Measurements from ENCODE around the gene GALNT10. TPM values are rescaled to one million over a fixed set of nuclear protein-coding genes. Genes with fewer than 3 reads are reported as not detected.

GALNT10 gene
- total and polyA plus RNA-seq, 9 of the 15 experiments (the other 6 are each of a cell fraction or from before 2014, with no cell fraction given): 4.6 to 37.1 (median 13.3) TPM

DNA sequence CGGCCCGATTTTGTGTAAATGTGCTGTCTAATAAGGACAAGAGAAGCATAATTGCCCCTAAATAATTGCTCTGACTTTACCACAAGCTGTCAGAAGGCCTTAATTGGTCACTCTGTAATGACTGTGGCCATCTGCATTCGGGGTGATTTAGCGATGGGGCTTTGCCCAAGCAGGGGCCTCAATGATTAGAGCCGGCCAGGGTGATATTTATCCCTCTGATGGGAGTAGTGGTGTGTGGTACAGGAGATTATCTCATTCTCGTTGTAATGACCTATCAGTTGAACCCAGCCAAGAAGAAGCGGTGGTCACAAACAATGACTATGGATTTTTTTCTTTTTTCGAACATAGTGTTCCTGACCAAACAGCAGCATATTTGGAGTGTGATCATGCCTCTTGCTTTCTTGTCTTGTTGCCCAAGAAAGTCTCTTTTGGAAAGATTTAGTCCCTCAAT is 183.2 kb downstream of the GALNT10 start (continued):
- no peak for TF ChIP-seq ERF (CRISPR knock-in tag; IDR thresholded peaks at IDR 0.05)
- 0 out of 2 replicates have a peak, but pooled peaks have one; percentile 31 for TF ChIP-seq FOXP1 (CRISPR knock-in tag; IDR thresholded peaks at IDR 0.05)
- TF ChIP-seq, protein P1, sequence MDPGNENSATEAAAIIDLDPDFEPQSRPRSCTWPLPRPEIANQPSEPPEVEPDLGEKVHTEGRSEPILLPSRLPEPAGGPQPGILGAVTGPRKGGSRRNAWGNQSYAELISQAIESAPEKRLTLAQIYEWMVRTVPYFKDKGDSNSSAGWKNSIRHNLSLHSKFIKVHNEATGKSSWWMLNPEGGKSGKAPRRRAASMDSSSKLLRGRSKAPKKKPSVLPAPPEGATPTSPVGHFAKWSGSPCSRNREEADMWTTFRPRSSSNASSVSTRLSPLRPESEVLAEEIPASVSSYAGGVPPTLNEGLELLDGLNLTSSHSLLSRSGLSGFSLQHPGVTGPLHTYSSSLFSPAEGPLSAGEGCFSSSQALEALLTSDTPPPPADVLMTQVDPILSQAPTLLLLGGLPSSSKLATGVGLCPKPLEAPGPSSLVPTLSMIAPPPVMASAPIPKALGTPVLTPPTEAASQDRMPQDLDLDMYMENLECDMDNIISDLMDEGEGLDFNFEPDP (CRISPR knock-in tag; IDR thresholded peaks at IDR 0.05): no peak
- no peak for TF ChIP-seq CBX5 (IDR thresholded peaks at IDR 0.05; ENCODE audit: borderline replicate concordance, low read depth)
- TF ChIP-seq GATAD2B (IDR thresholded peaks at IDR 0.05; ENCODE audit: borderline replicate concordance): no peak; the same call in 1 of the 2 replicates
- peak; percentile 92 for TF ChIP-seq NFIC (IDR thresholded peaks at IDR 0.05)
- TF ChIP-seq, protein P2, sequence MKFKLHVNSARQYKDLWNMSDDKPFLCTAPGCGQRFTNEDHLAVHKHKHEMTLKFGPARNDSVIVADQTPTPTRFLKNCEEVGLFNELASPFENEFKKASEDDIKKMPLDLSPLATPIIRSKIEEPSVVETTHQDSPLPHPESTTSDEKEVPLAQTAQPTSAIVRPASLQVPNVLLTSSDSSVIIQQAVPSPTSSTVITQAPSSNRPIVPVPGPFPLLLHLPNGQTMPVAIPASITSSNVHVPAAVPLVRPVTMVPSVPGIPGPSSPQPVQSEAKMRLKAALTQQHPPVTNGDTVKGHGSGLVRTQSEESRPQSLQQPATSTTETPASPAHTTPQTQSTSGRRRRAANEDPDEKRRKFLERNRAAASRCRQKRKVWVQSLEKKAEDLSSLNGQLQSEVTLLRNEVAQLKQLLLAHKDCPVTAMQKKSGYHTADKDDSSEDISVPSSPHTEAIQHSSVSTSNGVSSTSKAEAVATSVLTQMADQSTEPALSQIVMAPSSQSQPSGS (CRISPR knock-in tag; IDR thresholded peaks at IDR 0.05): no peak
- TF ChIP-seq, protein P3, sequence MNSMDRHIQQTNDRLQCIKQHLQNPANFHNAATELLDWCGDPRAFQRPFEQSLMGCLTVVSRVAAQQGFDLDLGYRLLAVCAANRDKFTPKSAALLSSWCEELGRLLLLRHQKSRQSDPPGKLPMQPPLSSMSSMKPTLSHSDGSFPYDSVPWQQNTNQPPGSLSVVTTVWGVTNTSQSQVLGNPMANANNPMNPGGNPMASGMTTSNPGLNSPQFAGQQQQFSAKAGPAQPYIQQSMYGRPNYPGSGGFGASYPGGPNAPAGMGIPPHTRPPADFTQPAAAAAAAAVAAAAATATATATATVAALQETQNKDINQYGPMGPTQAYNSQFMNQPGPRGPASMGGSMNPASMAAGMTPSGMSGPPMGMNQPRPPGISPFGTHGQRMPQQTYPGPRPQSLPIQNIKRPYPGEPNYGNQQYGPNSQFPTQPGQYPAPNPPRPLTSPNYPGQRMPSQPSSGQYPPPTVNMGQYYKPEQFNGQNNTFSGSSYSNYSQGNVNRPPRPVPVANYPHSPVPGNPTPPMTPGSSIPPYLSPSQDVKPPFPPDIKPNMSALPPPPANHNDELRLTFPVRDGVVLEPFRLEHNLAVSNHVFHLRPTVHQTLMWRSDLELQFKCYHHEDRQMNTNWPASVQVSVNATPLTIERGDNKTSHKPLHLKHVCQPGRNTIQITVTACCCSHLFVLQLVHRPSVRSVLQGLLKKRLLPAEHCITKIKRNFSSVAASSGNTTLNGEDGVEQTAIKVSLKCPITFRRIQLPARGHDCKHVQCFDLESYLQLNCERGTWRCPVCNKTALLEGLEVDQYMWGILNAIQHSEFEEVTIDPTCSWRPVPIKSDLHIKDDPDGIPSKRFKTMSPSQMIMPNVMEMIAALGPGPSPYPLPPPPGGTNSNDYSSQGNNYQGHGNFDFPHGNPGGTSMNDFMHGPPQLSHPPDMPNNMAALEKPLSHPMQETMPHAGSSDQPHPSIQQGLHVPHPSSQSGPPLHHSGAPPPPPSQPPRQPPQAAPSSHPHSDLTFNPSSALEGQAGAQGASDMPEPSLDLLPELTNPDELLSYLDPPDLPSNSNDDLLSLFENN (IDR thresholded peaks at IDR 0.05; ENCODE audit: low read depth in 2 of 2, low read length in 2 of 2): peak in 1 of 2 experiments; percentile 86; a peak in 2 of 4 replicates
- no peak for TF ChIP-seq KAT2B (IDR thresholded peaks at IDR 0.05; ENCODE audit: low read depth, low read length)
- TF ChIP-seq SUPT5H (IDR thresholded peaks at IDR 0.05): no peak
- TF ChIP-seq RBM25 (IDR thresholded peaks at IDR 0.05; ENCODE audit: low read depth, low read length, severe bottlenecking): no peak
- peak; percentile 96 for TF ChIP-seq TEAD4 (IDR thresholded peaks at IDR 0.05; ENCODE audit: low read length)
- no peak for TF ChIP-seq TEAD4 (CRISPR knock-in tag; IDR thresholded peaks at IDR 0.05; ENCODE audit: borderline replicate concordance)
- TF ChIP-seq ESRRB (CRISPR knock-in tag; IDR thresholded peaks at IDR 0.05; ENCODE audit: borderline replicate concordance): no peak
- TF ChIP-seq, protein P4, sequence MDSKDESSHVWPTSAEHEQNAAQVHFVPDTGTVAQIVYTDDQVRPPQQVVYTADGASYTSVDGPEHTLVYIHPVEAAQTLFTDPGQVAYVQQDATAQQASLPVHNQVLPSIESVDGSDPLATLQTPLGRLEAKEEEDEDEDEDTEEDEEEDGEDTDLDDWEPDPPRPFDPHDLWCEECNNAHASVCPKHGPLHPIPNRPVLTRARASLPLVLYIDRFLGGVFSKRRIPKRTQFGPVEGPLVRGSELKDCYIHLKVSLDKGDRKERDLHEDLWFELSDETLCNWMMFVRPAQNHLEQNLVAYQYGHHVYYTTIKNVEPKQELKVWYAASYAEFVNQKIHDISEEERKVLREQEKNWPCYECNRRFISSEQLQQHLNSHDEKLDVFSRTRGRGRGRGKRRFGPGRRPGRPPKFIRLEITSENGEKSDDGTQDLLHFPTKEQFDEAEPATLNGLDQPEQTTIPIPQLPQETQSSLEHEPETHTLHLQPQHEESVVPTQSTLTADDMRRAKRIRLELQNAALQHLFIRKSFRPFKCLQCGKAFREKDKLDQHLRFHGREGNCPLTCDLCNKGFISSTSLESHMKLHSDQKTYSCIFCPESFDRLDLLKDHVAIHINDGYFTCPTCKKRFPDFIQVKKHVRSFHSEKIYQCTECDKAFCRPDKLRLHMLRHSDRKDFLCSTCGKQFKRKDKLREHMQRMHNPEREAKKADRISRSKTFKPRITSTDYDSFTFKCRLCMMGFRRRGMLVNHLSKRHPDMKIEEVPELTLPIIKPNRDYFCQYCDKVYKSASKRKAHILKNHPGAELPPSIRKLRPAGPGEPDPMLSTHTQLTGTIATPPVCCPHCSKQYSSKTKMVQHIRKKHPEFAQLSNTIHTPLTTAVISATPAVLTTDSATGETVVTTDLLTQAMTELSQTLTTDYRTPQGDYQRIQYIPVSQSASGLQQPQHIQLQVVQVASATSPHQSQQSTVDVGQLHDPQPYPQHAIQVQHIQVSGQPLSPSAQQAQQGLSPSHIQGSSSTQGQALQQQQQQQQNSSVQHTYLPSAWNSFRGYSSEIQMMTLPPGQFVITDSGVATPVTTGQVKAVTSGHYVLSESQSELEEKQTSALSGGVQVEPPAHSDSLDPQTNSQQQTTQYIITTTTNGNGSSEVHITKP (IDR thresholded peaks at IDR 0.05; ENCODE audit: partially characterized antibody): no peak
- no peak for TF ChIP-seq ZNF347 (CRISPR knock-in tag; IDR thresholded peaks at IDR 0.05; ENCODE audit: low read depth)
- no peak for TF ChIP-seq RFX1 (IDR thresholded peaks at IDR 0.05)
- TF ChIP-seq GTF2A2 (tag; IDR thresholded peaks at IDR 0.05): no peak
- TF ChIP-seq ZNF217 (CRISPR knock-in tag; IDR thresholded peaks at IDR 0.05): no peak
- TF ChIP-seq ZNF444 (CRISPR knock-in tag; IDR thresholded peaks at IDR 0.05): no peak
- no peak for TF ChIP-seq ELF2 (CRISPR knock-in tag; IDR thresholded peaks at IDR 0.05)

All from K562 (cell line).